ENCODE measurements around the gene RAB5IF. TPM values are rescaled to one million over a fixed set of nuclear protein-coding genes. Genes with fewer than 3 reads are reported as not detected.
A peak's percentile ranks its signal among the peaks of the same experiment; 100 is the strongest.

RAB5IF gene
- total and polyA plus RNA-seq, 9 of the 15 experiments (the other 6 are each of a cell fraction or from before 2014, with no cell fraction given), result 26.5 to 198 (median 134) TPM

- TF ChIP-seq E2F4 (CRISPR knock-in tag; IDR thresholded peaks at IDR 0.05; ENCODE audit: low read depth) (0 out of 2 replicates have a peak, but pooled peaks have one; percentile 49), FOXK2 (conservative IDR thresholded peaks at IDR 0.05 in 1 of 2, IDR thresholded peaks at IDR 0.05 in 1 of 2; ENCODE audit: low read depth in 2 of 2) (peak; percentile 58 to 78; a peak in 3 of 4 replicates), CEBPG (CRISPR knock-in tag; IDR thresholded peaks at IDR 0.05) (peak; percentile 59; the same call in 1 of the 2 replicates), CEBPG (tag; conservative IDR thresholded peaks at IDR 0.05 in 1 of 2, IDR thresholded peaks at IDR 0.05 in 1 of 2) (no peak), KAT7 (CRISPR knock-in tag; IDR thresholded peaks at IDR 0.05; ENCODE audit: borderline replicate concordance) (peak; percentile 77; the same call in 1 of the 2 replicates), ZNF384 (IDR thresholded peaks at IDR 0.05; ENCODE audit: low read depth, low read length) (peak; percentile 55; the same call in 1 of the 2 replicates), PHF20 (IDR thresholded peaks at IDR 0.05; ENCODE audit: partially characterized antibody) (peak; percentile 62), ZNF282 (CRISPR knock-in tag; IDR thresholded peaks at IDR 0.05) (no peak), SLC30A9 (CRISPR knock-in tag; IDR thresholded peaks at IDR 0.05) (no peak), SUPT5H (IDR thresholded peaks at IDR 0.05) (peak; percentile 85), HNRNPK (IDR thresholded peaks at IDR 0.05; ENCODE audit: low read depth, low read length, poor library complexity, severe bottlenecking) (no peak), HOMEZ (CRISPR knock-in tag; IDR thresholded peaks at IDR 0.05) (no peak), DNMT1 (IDR thresholded peaks at IDR 0.05) (no peak), ZNF124 (CRISPR knock-in tag; IDR thresholded peaks at IDR 0.05) (no peak), POLR3G (IDR thresholded peaks at IDR 0.05; ENCODE audit: extremely low read depth, insufficient read length, insufficient replicate concordance) (no peak), MTA3 (IDR thresholded peaks at IDR 0.05; ENCODE audit: borderline replicate concordance) (peak; percentile 98), NKRF (IDR thresholded peaks at IDR 0.05; ENCODE audit: borderline replicate concordance) (0 out of 2 replicates have a peak, but pooled peaks have one; percentile 46), ZNF76 (CRISPR knock-in tag; IDR thresholded peaks at IDR 0.05; ENCODE audit: borderline replicate concordance) (no peak), ARID1B (IDR thresholded peaks at IDR 0.05) (peak; percentile 42), ZNF41 (CRISPR knock-in tag; conservative IDR thresholded peaks at IDR 0.05) (no peak), MNT (conservative IDR thresholded peaks at IDR 0.05) (peak; percentile 78 to 90), SIN3A (IDR thresholded peaks at IDR 0.05; ENCODE audit: borderline replicate concordance in 2 of 2, control insufficient read depth in 1 of 2, low read depth in 2 of 2, low read length in 2 of 2) (peak; percentile 34 to 71; a peak in 1 of 4 replicates)
Observed at GRCh38 chr20:36605399-36606157, at the start of gene RAB5IF (continued).

All from K562 (cell line).